HG03571 (cell line): ENCODE data around the gene OTUD3.
A peak's percentile ranks its signal among the peaks of the same experiment; 100 is the strongest.
"Not testable (repeated sequence)": the region's sequence is repeated elsewhere in the genome, so short reads cannot be mapped to it uniquely, and the experiment has no call there.

Experiments used
- ATAC-seq: cut with Tn5 transposase; IDR thresholded peaks from one replicate; pipeline ENCODE4 v1.9.1; 2021; ENCODE audit not compliant: unreplicated experiment

OTUD3 gene

GRCh38 chr1:19882111-19883071 lies at the start of gene OTUD3:
Gene OTUD3, plus strand, starts transcription at chr1:19882395. Its CDS starts 119 bp downstream, at chr1:19882514.
- peak; percentile 89 for ATAC-seq

- ATAC-seq = no peak
Observed at GRCh38 chr1:19835578-19835977, 46.6 kb upstream of the OTUD3 start.

- ATAC-seq = no peak
Observed at GRCh38 chr1:19837866-19838265, 44.3 kb upstream of the OTUD3 start.

GRCh38 chr1:19840228-19840627 lies 42.0 kb upstream of the OTUD3 start:
- no peak for ATAC-seq

- ATAC-seq = no peak
Observed at GRCh38 chr1:19844731-19845495, 37.3 kb upstream of the OTUD3 start.

- no peak for ATAC-seq
Observed at GRCh38 chr1:19845555-19845954, 36.6 kb upstream of the OTUD3 start.

GRCh38 chr1:19846338-19846737 lies 35.9 kb upstream of the OTUD3 start:
- no peak for ATAC-seq

- not testable (repeated sequence) for ATAC-seq
Observed at GRCh38 chr1:19847334-19847733, 34.9 kb upstream of the OTUD3 start.

- ATAC-seq = not testable (repeated sequence)
Observed at GRCh38 chr1:19849307-19849706, 32.9 kb upstream of the OTUD3 start.

GRCh38 chr1:19850214-19850613 lies 32.0 kb upstream of the OTUD3 start:
- ATAC-seq = no peak

GRCh38 chr1:19852036-19852435 lies 30.2 kb upstream of the OTUD3 start:
- no peak for ATAC-seq

GRCh38 chr1:19854866-19855265 lies 27.3 kb upstream of the OTUD3 start:
- no peak for ATAC-seq

- ATAC-seq = no peak
Observed at GRCh38 chr1:19858893-19859292, 23.3 kb upstream of the OTUD3 start.

- ATAC-seq = no peak
Observed at GRCh38 chr1:19859876-19860275, 22.3 kb upstream of the OTUD3 start.

GRCh38 chr1:19860418-19860817 lies 21.8 kb upstream of the OTUD3 start:
- ATAC-seq = no peak

- ATAC-seq = no peak
Observed at GRCh38 chr1:19861034-19861433, 21.2 kb upstream of the OTUD3 start.

- no peak for ATAC-seq
Observed at GRCh38 chr1:19861842-19862530, 20.2 kb upstream of the OTUD3 start.

- no peak for ATAC-seq
Observed at GRCh38 chr1:19862944-19863343, 19.3 kb upstream of the OTUD3 start.

GRCh38 chr1:19864570-19865160 lies 17.5 kb upstream of the OTUD3 start:
- ATAC-seq = no peak

GRCh38 chr1:19866029-19866428 lies 16.2 kb upstream of the OTUD3 start:
- no peak for ATAC-seq

- no peak for ATAC-seq
Observed at GRCh38 chr1:19866758-19867157, 15.4 kb upstream of the OTUD3 start.
